ENCODE results near the gene SURF6. TPM values are rescaled to one million over a fixed set of nuclear protein-coding genes. Genes with fewer than 3 reads are reported as not detected.
"Not testable (repeated sequence)": the region's sequence is repeated elsewhere in the genome, so short reads cannot be mapped to it uniquely, and the experiment has no call there.

SURF6 gene
- total and polyA plus RNA-seq, 2 experiments from 2014 or later, result 20.2 to 24.3 TPM

GRCh38 chr9:133303266-133304157 is 32.5 kb downstream of the SURF6 start:
- no peaks in the 10 kb centered on the region for H3K36me3 ChIP-seq (replicated peaks; ENCODE audit: insufficient read depth, low read depth)
- no peak for DNase-seq (ENCODE audit: low spot score)
- H3K4me2 ChIP-seq, result no peak overlapping the region
- H3K27ac ChIP-seq, result no peak overlapping the region
- no peak overlapping the region for H2AFZ ChIP-seq
- no peaks in the 10 kb centered on the region for H3K4me1 ChIP-seq (ENCODE audit: insufficient read depth)
- TF ChIP-seq CTCF (IDR thresholded peaks at IDR 0.05; ENCODE audit: poor library complexity) (no peak), EZH2phosphoT487 (IDR thresholded peaks at IDR 0.05; ENCODE audit: low read depth, severe bottlenecking, unreplicated experiment) (no peak), EZH2 (IDR thresholded peaks at IDR 0.05; ENCODE audit: borderline replicate concordance) (no peak)
- no peak overlapping the region for H3K4me3 ChIP-seq
- WGBS (ENCODE audit: low lambda C conversion rate, missing lambda C conversion rate), result 83% methylated on average over 26 of the region's 26 CpGs
- H4K20me1 ChIP-seq (ENCODE audit: insufficient read depth, poor library complexity, severe bottlenecking), result no peaks in the 10 kb centered on the region
- H3K9me3 ChIP-seq (ENCODE audit: low read depth), result no peaks in the 10 kb centered on the region
- no peaks in the 10 kb centered on the region for H3K9me2 ChIP-seq (replicated peaks; ENCODE audit: insufficient read depth)
- H3K79me2 ChIP-seq, result no peaks in the 10 kb centered on the region
- no peaks in the 10 kb centered on the region for H3K27me3 ChIP-seq

GRCh38 chr9:133301253-133302230 is 34.4 kb downstream of the SURF6 start:
- Histone ChIP-seq H3K36me3 (replicated peaks; ENCODE audit: insufficient read depth, low read depth) (no peaks in the 10 kb centered on the region), H3K9me2 (replicated peaks; ENCODE audit: insufficient read depth) (no peaks in the 10 kb centered on the region), H3K4me1 (ENCODE audit: insufficient read depth) (no peaks in the 10 kb centered on the region), H3K27me3 (no peaks in the 10 kb centered on the region), H3K9me3 (ENCODE audit: low read depth) (no peaks in the 10 kb centered on the region), H3K27ac (no peak overlapping the region), H3K4me3 (no peak overlapping the region), H2AFZ (no peak overlapping the region), H3K4me2 (no peak overlapping the region), H4K20me1 (ENCODE audit: insufficient read depth, poor library complexity, severe bottlenecking) (no peaks in the 10 kb centered on the region), H3K79me2 (no peaks in the 10 kb centered on the region)
- DNase-seq (ENCODE audit: low spot score), result no peak
- WGBS (ENCODE audit: low lambda C conversion rate, missing lambda C conversion rate), result 95% methylated on average over 13 of the region's 13 CpGs
- TF ChIP-seq EZH2phosphoT487 (IDR thresholded peaks at IDR 0.05; ENCODE audit: low read depth, severe bottlenecking, unreplicated experiment), result no peak
- TF ChIP-seq CTCF (IDR thresholded peaks at IDR 0.05; ENCODE audit: poor library complexity), result no peak
- no peak for TF ChIP-seq EZH2 (IDR thresholded peaks at IDR 0.05; ENCODE audit: borderline replicate concordance)

GRCh38 chr9:133299996-133300395 is 36.0 kb downstream of the SURF6 start:
- not testable (repeated sequence) for DNase-seq (ENCODE audit: low spot score); H3K9me2 ChIP-seq (replicated peaks; ENCODE audit: insufficient read depth); H4K20me1 ChIP-seq (ENCODE audit: insufficient read depth, poor library complexity, severe bottlenecking); H3K4me2 ChIP-seq; H3K27ac ChIP-seq; H2AFZ ChIP-seq; H3K27me3 ChIP-seq; H3K36me3 ChIP-seq (replicated peaks; ENCODE audit: insufficient read depth, low read depth); H3K79me2 ChIP-seq; H3K4me3 ChIP-seq; H3K9me3 ChIP-seq (ENCODE audit: low read depth); H3K4me1 ChIP-seq (ENCODE audit: insufficient read depth)
- 72% methylated on average over 4 of the region's 16 CpGs for WGBS (ENCODE audit: low lambda C conversion rate, missing lambda C conversion rate)

GRCh38 chr9:133294257-133294656 is 41.7 kb downstream of the SURF6 start:
- WGBS (ENCODE audit: low lambda C conversion rate, missing lambda C conversion rate), result 66% methylated on average over 1 of the region's 1 CpG
- no peaks in the 10 kb centered on the region for H3K36me3 ChIP-seq (replicated peaks; ENCODE audit: insufficient read depth, low read depth)
- no peak for DNase-seq (ENCODE audit: low spot score)
- H3K79me2 ChIP-seq, result no peaks in the 10 kb centered on the region
- no peaks in the 10 kb centered on the region for H3K9me3 ChIP-seq (ENCODE audit: low read depth)
- no peak overlapping the region for H3K27ac ChIP-seq
- no peaks in the 10 kb centered on the region for H3K27me3 ChIP-seq
- no peaks in the 10 kb centered on the region for H3K4me1 ChIP-seq (ENCODE audit: insufficient read depth)
- no peak overlapping the region for H2AFZ ChIP-seq
- no peak overlapping the region for H3K4me3 ChIP-seq
- no peak for TF ChIP-seq EZH2phosphoT487 (IDR thresholded peaks at IDR 0.05; ENCODE audit: low read depth, severe bottlenecking, unreplicated experiment)
- TF ChIP-seq EZH2 (IDR thresholded peaks at IDR 0.05; ENCODE audit: borderline replicate concordance), result no peak
- TF ChIP-seq CTCF (IDR thresholded peaks at IDR 0.05; ENCODE audit: poor library complexity), result no peak
- no peaks in the 10 kb centered on the region for H3K9me2 ChIP-seq (replicated peaks; ENCODE audit: insufficient read depth)
- H4K20me1 ChIP-seq (ENCODE audit: insufficient read depth, poor library complexity, severe bottlenecking), result no peaks in the 10 kb centered on the region
- H3K4me2 ChIP-seq, result no peak overlapping the region
